Gastroesophageal sphincter (tissue), 3 donors: ENCODE results near the gene ANXA11.
A peak's percentile ranks its signal among the peaks of the same experiment; 100 is the strongest.

ENCODE experiments used
- EP300 ChIP-seq: sonication (generic); formaldehyde crosslinking; IDR thresholded peaks from one replicate; pipeline ENCODE4 v1.6.1; 2017; ENCODE audit warnings: antibody characterized with exemption, mild to moderate bottlenecking
- POLR2A ChIP-seq, 2 donors: fragments of 450-650 bp; IDR thresholded peaks; one replicate each; pipeline ENCODE4 v1.6.1; 2017; ENCODE audit warnings: antibody characterized with exemption in 2 of 2, mild to moderate bottlenecking in 2 of 2, moderate library complexity in 1 of 2
- TF ChIP-seq, protein P1 (sequence below), 4 experiments: fragments of 200-600 bp in 2 of 4; fragments of 450-650 bp in 2 of 4; sonication (generic) in 1 of 4; IDR thresholded peaks; one replicate each; pipeline ENCODE4 v1.5.1; 2017 to 2019; ENCODE audit warnings: antibody characterized with exemption in 4 of 4, mild to moderate bottlenecking in 2 of 4, moderate library complexity in 2 of 4

DNA sequence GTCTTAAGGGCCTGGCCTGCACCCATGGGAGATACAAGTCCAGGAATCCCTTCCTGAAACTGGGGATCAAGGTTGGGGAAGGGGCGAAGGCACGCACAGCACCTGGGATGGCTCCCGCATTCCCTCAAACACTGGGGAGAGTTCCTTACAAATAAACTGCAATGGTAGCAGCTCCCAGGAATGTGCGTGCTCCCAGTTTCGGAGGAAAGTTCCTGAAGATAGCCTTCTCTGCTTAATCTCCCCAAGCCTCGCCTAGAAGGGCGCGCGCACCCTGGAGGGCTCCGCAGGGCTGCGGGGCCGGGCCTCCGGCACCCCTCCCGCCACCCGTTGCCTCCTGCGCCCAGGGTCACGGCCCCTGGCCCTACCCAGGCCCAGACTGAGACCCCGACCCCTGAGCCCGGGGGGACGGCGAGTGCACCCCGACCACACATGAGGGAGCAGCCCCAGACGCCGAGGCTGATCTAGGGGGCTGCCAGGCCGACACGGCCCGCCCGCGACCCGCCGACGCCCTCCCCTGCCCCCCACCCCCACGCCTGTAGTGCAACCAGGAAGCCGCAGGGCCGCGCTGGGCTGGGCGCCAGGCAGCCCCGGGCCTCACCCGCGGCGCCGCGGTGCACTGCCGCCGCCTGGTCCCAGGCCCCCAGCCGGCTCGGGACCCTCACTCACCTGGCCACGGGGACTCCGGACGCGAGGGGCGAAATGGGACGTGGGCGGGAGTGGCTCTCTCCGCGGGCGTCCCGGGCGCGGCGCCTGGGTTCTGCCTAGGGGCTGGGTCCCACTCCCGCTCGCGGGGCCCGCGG, 460 bp downstream of the ANXA11 start:
- TF ChIP-seq, protein P1, sequence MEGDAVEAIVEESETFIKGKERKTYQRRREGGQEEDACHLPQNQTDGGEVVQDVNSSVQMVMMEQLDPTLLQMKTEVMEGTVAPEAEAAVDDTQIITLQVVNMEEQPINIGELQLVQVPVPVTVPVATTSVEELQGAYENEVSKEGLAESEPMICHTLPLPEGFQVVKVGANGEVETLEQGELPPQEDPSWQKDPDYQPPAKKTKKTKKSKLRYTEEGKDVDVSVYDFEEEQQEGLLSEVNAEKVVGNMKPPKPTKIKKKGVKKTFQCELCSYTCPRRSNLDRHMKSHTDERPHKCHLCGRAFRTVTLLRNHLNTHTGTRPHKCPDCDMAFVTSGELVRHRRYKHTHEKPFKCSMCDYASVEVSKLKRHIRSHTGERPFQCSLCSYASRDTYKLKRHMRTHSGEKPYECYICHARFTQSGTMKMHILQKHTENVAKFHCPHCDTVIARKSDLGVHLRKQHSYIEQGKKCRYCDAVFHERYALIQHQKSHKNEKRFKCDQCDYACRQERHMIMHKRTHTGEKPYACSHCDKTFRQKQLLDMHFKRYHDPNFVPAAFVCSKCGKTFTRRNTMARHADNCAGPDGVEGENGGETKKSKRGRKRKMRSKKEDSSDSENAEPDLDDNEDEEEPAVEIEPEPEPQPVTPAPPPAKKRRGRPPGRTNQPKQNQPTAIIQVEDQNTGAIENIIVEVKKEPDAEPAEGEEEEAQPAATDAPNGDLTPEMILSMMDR (IDR thresholded peaks at IDR 0.05): peak in 1 of 4 experiments; percentile 13
- TF ChIP-seq EP300: no peak
- no peak for TF ChIP-seq POLR2A (IDR thresholded peaks at IDR 0.05)
